HG03097 (cell line): ENCODE results near the gene IRX4.
"Not testable (repeated sequence)": the region's sequence is repeated elsewhere in the genome, so short reads cannot be mapped to it uniquely, and the experiment has no call there.

Source experiments
- ATAC-seq: cut with Tn5 transposase; IDR thresholded peaks from one replicate; pipeline ENCODE4 v1.9.1; 2021; ENCODE audit not compliant: unreplicated experiment, low FRiP score

IRX4 gene

DNA sequence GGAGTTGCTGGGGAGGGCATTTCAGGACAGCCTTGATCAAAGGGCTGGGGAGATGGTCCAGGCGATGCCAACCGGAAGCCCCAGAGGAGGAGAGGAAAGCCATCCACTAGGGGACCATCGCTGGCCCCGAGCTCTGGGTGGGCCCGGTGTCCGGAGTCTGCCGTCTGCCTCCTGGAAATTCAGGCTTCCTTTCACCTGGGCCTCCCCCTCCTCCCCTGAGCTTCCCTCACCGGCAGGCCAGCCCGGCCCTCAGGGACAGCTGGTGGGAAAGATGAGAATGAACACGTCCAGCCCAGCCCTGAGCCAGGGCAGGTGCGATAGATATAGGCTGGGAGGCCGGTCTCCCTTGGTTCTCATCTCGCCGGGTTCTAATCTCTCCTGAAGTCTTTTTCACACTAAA is 17.2 kb downstream of the IRX4 start:
- ATAC-seq: no peak

GRCh38 chr5:1864896-1865440 is 17.8 kb downstream of the IRX4 start:
- no peak for ATAC-seq

DNA sequence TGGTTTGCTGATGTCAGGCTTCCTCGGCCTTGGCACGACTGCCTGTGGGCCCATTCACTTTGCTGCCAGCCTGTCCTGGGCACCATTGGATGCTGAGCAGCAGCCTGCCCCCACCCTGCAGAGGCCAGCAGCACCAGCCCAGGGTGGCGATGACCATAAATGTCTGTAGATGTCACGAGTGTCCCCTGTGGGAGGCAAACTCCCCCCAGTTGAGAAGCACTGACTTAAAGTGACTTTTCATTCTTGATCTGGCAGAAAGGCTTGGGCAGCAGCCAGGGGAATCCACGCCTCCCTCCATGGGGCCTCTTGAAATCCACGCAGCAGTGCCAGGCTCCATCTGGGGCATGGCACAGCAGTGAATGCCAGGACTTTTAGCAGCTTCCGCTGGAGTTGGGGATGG is 21.8 kb downstream of the IRX4 start:
- ATAC-seq: no peak

GRCh38 chr5:1860021-1860610 is 22.6 kb downstream of the IRX4 start:
- ATAC-seq: no peak

DNA sequence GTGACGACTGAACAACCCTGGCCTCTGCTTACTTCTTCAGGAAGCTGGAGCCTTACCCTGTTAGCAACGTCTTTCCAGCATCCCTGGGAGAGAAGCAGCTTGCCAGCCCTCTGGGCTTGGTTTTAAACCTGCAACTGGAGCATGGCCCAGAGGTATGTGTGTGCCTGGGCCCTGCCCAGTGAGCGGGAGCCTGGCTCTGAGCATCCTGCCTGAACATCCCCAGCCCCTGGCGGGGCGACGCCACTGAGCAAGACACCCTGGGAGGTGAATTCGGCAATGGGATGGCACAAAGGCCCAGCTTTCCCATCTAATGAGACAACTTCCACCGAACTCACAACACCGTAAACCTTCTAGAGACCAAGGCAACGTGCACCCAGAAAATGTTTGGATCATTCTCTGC is 23.6 kb downstream of the IRX4 start:
- ATAC-seq: no peak

- ATAC-seq: no peak
Observed at GRCh38 chr5:1858436-1858835, 24.3 kb downstream of the IRX4 start.

GRCh38 chr5:1857256-1857600 is 25.5 kb downstream of the IRX4 start:
- no peak for ATAC-seq

DNA sequence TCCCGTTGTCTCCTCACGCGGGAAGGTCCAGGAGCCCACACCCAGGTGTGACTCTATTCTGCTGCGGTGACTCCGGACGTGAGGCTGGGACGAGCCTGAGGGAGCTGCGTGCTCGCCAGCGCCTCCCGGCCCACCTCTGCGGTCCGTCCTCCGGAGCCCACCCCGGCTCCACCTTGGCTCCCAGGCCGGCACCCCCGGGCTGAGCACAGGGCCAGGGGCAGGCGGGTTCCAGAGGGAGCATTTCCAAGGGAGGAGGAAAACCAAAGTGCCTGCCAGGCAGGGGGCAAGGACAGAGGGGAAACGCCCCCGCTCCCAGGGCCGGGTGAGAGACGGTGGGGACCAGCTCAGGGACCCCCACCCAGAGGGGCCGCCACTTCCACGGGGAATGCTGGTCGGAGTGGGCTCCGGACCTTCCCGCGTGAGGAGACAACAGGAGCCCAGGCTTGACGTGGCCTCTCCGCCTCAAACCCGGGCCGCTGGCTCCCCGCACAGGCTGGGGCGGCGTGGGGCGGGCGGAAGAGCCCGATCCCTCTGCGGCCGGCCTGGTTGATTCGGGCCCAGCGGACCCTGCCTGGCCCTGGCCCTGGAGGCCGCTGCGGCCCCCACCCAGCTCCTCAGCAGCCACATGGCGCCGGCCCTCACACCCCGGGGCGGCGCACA is 26.0 kb downstream of the IRX4 start:
- no peak for ATAC-seq

DNA sequence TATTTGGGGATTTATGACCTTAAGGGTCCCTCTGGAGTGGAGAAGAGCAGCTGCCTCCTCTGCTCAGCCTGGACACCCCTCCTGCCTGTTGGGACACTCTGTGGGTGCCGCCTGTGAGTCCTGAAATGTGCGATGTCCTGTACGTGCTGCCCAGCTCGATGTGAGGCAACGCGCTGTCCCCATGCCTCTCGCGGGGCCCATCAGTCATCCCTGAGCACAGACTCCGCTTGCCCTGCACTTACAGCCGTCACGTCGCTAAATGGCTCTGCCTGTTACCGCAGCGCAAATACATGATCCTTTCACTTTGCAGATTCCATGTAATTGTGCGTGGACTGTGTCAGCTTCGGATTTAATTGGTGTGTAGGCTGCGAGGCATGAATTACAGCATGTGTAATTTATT is 27.1 kb downstream of the IRX4 start:
- no peak for ATAC-seq

DNA sequence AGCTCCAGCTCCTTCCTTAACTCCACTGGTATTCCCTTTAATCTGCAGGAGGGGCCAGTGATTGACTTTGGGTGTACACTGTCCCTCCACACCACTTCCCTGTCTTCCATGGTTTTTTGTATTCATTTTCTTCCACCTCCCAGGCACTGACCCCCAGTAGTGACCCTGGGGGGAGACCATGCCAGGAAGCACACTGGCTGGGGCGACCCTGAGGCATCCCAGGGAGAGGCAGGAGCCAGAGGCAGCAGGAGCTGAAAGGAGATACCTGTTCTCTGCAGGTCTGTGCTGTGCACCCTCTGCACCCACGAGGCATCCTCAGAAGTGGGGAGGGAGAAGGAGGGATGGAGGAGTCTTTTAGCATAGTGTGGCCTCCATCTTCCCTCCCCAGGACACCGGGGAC is 27.6 kb downstream of the IRX4 start:
- ATAC-seq: no peak

GRCh38 chr5:1853531-1853930 is 29.2 kb downstream of the IRX4 start:
- no peak for ATAC-seq

- ATAC-seq: no peak
Observed at GRCh38 chr5:1852324-1852947, 30.3 kb downstream of the IRX4 start.

GRCh38 chr5:1851290-1851934 is 31.3 kb downstream of the IRX4 start:
- no peak for ATAC-seq

DNA sequence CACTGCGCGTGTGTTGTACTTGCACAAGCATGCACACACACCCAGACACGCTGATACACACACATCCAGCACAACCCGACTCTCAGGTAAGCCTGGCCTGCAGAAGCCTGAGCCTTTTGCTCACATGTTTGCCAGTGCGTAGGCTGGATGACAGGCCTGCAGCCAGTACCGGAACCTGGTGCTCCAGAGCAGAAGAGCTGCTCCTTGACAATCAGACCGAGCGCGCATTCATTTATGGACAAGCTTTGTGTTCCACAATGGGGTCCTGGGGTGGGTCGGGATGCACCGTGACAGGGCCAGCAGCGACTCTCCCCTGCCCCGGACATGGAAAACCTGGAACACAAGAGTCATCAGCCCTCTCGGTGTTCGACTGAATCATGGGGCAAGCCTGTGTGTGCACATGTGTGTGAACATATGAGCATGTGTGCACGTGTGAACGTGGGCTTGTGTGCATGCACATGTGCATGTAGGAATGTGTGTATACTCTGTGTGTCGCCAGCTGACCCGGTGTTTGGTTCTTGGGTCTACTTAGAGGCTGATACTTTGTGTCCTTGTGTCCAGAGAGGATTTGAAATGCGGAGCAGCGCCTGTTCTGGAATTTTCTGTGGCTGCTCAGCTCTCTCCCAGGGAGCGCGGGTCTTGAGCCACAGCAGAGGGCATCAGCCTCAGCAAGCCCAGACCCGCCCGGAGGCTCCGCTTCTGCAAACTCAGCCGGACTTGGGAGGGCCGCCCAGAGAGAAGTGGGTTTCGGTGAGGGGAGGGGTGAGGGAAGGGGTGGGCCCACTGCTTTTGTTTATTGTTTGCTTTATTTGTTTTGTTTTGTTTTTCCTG is 32.2 kb downstream of the IRX4 start:
- ATAC-seq: no peak

- ATAC-seq: no peak
Observed at GRCh38 chr5:1847611-1848010, 35.1 kb downstream of the IRX4 start.

GRCh38 chr5:1847056-1847455 is 35.7 kb downstream of the IRX4 start:
- ATAC-seq: no peak

DNA sequence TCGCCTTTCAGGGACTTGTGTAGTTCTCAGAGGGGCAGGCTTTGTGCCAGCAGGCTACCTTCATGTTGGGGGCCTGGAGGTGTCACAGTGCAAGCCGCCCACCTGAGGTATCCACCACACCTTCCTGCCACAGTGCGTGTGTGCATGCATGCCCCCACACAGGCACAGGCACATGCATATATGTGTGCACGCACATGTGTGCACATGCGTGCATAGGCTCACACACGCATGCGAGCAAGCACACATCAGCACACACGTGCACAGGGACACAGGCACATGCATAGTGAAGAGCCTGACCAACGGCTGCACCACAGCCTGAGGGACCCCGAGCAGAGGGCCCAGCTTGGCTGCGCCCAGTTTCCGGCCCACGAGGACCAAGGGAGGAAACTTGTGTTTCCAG is 36.1 kb downstream of the IRX4 start:
- ATAC-seq: no peak

DNA sequence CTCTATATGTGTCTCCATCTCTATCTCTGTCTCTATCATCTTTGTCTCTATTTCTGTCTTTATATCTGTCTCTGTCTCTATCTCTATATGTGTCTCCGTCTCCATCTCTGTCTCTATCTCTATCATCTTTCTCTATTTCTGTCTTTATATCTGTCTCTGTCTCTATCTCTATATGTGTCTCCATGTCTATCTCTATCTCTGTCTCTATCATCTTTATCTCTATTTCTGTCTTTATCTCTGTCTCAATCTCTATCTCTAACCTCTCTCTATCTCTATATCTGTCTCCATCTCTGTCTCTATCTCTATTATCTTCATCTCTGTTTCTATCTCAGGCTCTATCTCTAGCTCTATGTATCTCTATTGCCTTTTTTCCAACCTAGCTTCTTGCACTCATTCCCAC is 37.0 kb downstream of the IRX4 start:
- no peak for ATAC-seq

GRCh38 chr5:1844708-1845436 is 37.9 kb downstream of the IRX4 start:
- ATAC-seq: no peak

DNA sequence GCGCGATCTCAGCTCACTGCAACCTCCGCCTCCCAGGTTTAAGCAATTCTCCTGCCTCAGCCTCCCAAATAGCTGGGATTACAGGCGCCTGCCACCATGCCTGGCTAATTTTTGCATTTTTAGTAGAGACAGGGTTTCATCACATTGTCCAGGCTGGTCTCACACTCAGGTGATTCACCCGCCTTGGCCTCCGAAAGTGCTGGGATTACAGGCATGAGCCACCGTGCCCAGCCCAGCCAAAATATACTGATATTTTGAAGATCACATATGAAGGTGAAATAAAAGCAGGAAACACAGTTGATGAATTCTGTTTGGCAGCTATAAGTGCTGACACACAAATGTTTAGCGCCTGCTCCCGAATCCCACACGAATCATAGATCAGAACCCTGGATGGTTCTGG is 39.0 kb downstream of the IRX4 start:
- not testable (repeated sequence) for ATAC-seq
